Osteoblast (primary cell): Measurements from ENCODE around the gene YWHAE. TPM values are rescaled to one million over a fixed set of nuclear protein-coding genes. Genes with fewer than 3 reads are reported as not detected.
"Not testable (repeated sequence)": the region's sequence is repeated elsewhere in the genome, so short reads cannot be mapped to it uniquely, and the experiment has no call there.

Experiments
- DNase-seq: peaks from one replicate; pipeline ENCODE4 v3.0.0; 2011; ENCODE audit warnings: low spot score, mixed read lengths; ENCODE audit not compliant: insufficient read length; ENCODE audit errors: missing footprints
- H2AFZ ChIP-seq: 2 replicates; pipeline ENCODE4 v1.6.0; 2011; ENCODE audit warnings: mild to moderate bottlenecking, low read length
- H3K27ac ChIP-seq: 2 replicates; pipeline ENCODE4 v1.5.1; 2011; ENCODE audit warnings: mild to moderate bottlenecking, low read depth, low read length, moderate library complexity
- H3K27me3 ChIP-seq: 2 replicates; pipeline ENCODE4 v1.6.0; 2012; ENCODE audit warnings: mild to moderate bottlenecking, control low read depth, inconsistent platforms, low read length, moderate library complexity; ENCODE audit not compliant: insufficient read depth
- H3K36me3 ChIP-seq: 2 replicates; pipeline ENCODE4 v1.5.1; 2011; ENCODE audit warnings: mild to moderate bottlenecking, low read length, control low read depth, moderate library complexity; ENCODE audit not compliant: insufficient read depth
- H3K4me1 ChIP-seq: 2 replicates; pipeline ENCODE4 v1.5.1; 2011; ENCODE audit warnings: mild to moderate bottlenecking, low read length, control low read depth, moderate library complexity; ENCODE audit not compliant: insufficient read depth
- H3K4me2 ChIP-seq: 2 replicates; pipeline ENCODE4 v1.6.0; 2011; ENCODE audit warnings: mild to moderate bottlenecking, low read length; ENCODE audit not compliant: insufficient read depth
- H3K4me3 ChIP-seq: fragments of 200-600 bp; sonication (generic); 3 replicates; pipeline ENCODE4 v1.5.1; 2012; ENCODE audit warnings: mild to moderate bottlenecking, low read length, inconsistent platforms; ENCODE audit not compliant: insufficient read depth
- H3K79me2 ChIP-seq: 2 replicates; pipeline ENCODE4 v1.6.0; 2012; ENCODE audit warnings: mild to moderate bottlenecking, low read length, control low read depth, inconsistent platforms; ENCODE audit not compliant: insufficient read depth
- H3K9me3 ChIP-seq: 2 replicates; pipeline ENCODE4 v1.5.1; 2011; ENCODE audit warnings: low read depth, low read length, control low read depth
- H4K20me1 ChIP-seq: 2 replicates; pipeline ENCODE4 v1.6.0; 2012; ENCODE audit warnings: mild to moderate bottlenecking, low read length, control low read depth; ENCODE audit not compliant: insufficient read depth
- CTCF ChIP-seq: IDR thresholded peaks from 2 replicates; pipeline ENCODE4 v1.5.1; 2011; ENCODE audit warnings: mild to moderate bottlenecking, low read depth, low read length, moderate library complexity; ENCODE audit errors: extremely low read depth
- total RNA-seq: library from RNA; depleted of rRNA; stranded (reverse); fragments of >200 nt; gene quantifications from 2 replicates; pipeline ENCODE4 v1.2.3, GENCODE V29; 2012

The YWHAE gene
- total RNA-seq, 1 donor: 433 TPM

DNA sequence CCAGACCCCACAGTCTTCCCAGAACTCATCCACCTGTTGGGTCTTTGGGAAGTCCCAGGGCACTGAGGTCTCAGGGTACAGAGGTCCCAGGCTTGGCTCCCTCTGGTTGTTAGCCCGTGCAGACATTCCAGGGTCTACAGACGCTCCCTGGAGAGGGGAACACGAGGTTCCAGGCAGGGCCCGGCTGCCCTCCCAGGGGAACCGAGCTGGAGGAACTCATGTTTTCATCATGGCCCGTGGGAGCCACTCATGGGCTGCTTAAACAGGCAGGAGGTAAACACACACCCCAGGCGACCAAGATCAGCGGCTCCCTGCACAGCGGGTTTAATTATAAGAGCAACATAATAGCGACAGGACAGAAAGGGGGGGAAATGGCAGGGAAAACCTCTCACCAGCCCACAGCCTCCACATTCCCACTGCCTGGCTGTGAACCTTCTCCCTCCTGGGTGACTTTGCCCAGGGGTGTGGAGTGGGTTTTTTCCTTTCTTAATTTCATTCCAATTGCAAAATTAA lies 84.1 kb downstream of the YWHAE start:
- TF ChIP-seq CTCF: no peak
- H3K79me2 ChIP-seq: no peaks in the 10 kb centered on the region

DNA sequence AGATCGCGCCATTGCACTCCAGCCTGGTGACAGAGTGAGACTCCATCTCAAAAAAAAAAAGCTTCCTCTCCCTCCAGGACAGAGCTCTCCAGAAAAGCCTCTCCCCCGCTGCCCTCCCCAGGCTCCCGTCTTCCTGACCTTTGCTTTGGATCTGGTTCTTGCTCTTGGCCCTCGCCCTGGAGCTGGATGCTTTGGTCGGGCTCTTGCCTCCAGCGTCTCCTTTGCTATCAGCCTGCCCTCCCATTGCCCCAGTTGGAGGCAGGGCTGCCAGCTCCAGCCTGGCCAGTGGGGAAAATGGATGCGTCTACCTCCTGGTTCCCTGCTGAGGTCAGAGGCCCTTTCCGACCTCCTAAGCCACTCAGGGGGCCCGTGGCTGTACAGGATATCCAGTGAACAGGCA lies 84.6 kb downstream of the YWHAE start:
- TF ChIP-seq CTCF: no peak
- H3K27ac ChIP-seq: no peak overlapping the region
- H3K4me1 ChIP-seq: no peaks in the 10 kb centered on the region
- H3K4me2 ChIP-seq: no peak overlapping the region
- no peaks in the 10 kb centered on the region for H3K79me2 ChIP-seq
- no peak overlapping the region for H3K4me3 ChIP-seq
- H3K27me3 ChIP-seq: peaks cover 15% of the 10 kb centered on the region
- DNase-seq: no peak
- no peak overlapping the region for H2AFZ ChIP-seq
- H4K20me1 ChIP-seq: no peaks in the 10 kb centered on the region
- no peaks in the 10 kb centered on the region for H3K36me3 ChIP-seq
- no peaks in the 10 kb centered on the region for H3K9me3 ChIP-seq

More for the DNA sequence above, 84.1 kb downstream of the YWHAE start:
- H3K27me3 ChIP-seq: peaks cover 15% of the 10 kb centered on the region
- no peak overlapping the region for H2AFZ ChIP-seq
- H3K4me2 ChIP-seq: no peak overlapping the region
- no peaks in the 10 kb centered on the region for H4K20me1 ChIP-seq
- H3K9me3 ChIP-seq: no peaks in the 10 kb centered on the region
- H3K27ac ChIP-seq: no peak overlapping the region
- peak; percentile 80 for DNase-seq
- H3K4me1 ChIP-seq: no peaks in the 10 kb centered on the region
- H3K36me3 ChIP-seq: no peaks in the 10 kb centered on the region
- H3K4me3 ChIP-seq: no peak overlapping the region

GRCh38 chr17:1313270-1314005 lies 86.6 kb downstream of the YWHAE start:
- Histone ChIP-seq H3K4me3 (no peak overlapping the region), H3K4me1 (no peaks in the 10 kb centered on the region), H3K4me2 (no peak overlapping the region), H3K27ac (no peak overlapping the region), H3K27me3 (peaks cover 15% of the 10 kb centered on the region), H3K9me3 (no peaks in the 10 kb centered on the region), H3K36me3 (no peaks in the 10 kb centered on the region), H2AFZ (no peak overlapping the region), H4K20me1 (no peaks in the 10 kb centered on the region), H3K79me2 (no peaks in the 10 kb centered on the region)
- no peak for DNase-seq
- no peak for TF ChIP-seq CTCF

- H3K27ac ChIP-seq: no peak overlapping the region
Observed at GRCh38 chr17:1312261-1312870, 87.7 kb downstream of the YWHAE start.

DNA sequence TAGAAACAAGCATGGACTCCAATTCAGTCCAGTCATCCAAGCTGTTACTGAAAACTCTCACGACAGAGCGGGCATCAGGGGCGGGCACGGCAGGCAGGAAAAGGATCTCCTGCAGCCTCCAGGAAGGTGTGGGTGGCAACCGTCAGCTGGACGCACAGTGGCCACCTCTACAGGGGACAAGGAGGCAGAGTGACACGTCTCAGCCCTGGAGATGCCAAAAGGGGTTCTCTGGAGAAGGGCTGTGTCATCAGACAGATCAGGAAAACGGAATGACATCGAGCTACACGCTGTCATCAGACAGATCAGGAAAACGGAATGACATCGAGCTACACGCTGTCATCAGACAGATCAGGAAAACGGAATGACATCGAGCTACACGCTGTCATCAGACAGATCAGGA lies 92.2 kb downstream of the YWHAE start:
- H3K4me3 ChIP-seq, H3K79me2 ChIP-seq, H3K27me3 ChIP-seq, H4K20me1 ChIP-seq, H3K4me2 ChIP-seq, H3K27ac ChIP-seq, H3K4me1 ChIP-seq, H2AFZ ChIP-seq, H3K9me3 ChIP-seq, H3K36me3 ChIP-seq: not testable (repeated sequence)
- DNase-seq: peak; percentile 58

More at GRCh38 chr17:1312261-1312870, 87.7 kb downstream of the YWHAE start:
- Histone ChIP-seq H3K4me3 (no peak overlapping the region), H4K20me1 (no peaks in the 10 kb centered on the region), H3K79me2 (no peaks in the 10 kb centered on the region), H2AFZ (no peak overlapping the region), H3K9me3 (no peaks in the 10 kb centered on the region), H3K4me2 (no peak overlapping the region), H3K36me3 (no peaks in the 10 kb centered on the region), H3K27me3 (peaks cover 15% of the 10 kb centered on the region), H3K4me1 (no peaks in the 10 kb centered on the region)
- DNase-seq: no peak
- TF ChIP-seq CTCF: no peak
